ENCODE results near the gene PLB1. TPM values are rescaled to one million over a fixed set of nuclear protein-coding genes. Genes with fewer than 3 reads are reported as not detected.

Gene PLB1
- total RNA-seq, 2 experiments from 2014 or later, result 0.64 to 0.85 TPM

- CTCF ChIA-PET, result interaction anchor here (0.6 to 3.2 kb wide), 3 partner anchors 11 to 180 kb away, joined by 3 to 15 read pairs (median 14); no protein-coding TSS in a partner anchor
- Mint-ChIP-seq H3K4me1 (ENCODE audit: low read depth) (peaks cover 4% of the 10 kb centered on the region), H3K27ac (no peak overlapping the region), H3K36me3 (no peaks in the 10 kb centered on the region), H3K9me3 (no peaks in the 10 kb centered on the region), H3K27me3 (no peaks in the 10 kb centered on the region), H3K4me3 (no peak overlapping the region)
- no peak for DNase-seq
- POLR2A ChIA-PET, result no interaction called here
- intact Hi-C loops (cut with micrococcal nuclease), result no loop called here
These were observed 82.2 kb downstream of the PLB1 start for GRCh38 chr2:28577791-28578680.

DNA sequence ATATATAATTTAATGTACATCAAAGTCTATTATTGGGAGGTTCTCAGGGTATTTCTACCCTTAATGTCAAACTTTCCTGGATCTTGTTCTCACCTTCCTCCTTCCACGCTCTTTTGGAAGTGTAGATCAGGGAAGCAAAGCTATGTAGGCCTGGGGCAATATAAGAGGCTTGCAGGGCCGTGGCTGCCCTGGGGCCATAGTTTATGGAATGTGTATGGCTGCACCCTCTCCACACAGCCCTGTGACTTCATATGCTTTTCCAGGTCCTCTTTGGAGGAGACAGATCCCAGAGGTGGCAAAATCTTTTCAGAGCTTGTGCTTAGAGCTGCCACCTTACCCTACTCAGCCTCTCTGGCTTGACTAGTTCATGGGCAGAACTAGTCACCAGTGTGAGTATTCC is 82.9 kb downstream of the PLB1 start:
- H3K36me3 Mint-ChIP-seq, result no peaks in the 10 kb centered on the region
- ChIA-PET POLR2A (no interaction called here), CTCF (interaction anchor here (2.0 to 3.2 kb wide), 2 partner anchors 12 to 16 kb away, joined by 14 to 15 read pairs; no protein-coding TSS in a partner anchor)
- H3K4me1 Mint-ChIP-seq (ENCODE audit: low read depth), result peaks cover 8% of the 10 kb centered on the region
- H3K4me3 Mint-ChIP-seq, result no peak overlapping the region
- no peaks in the 10 kb centered on the region for H3K27me3 Mint-ChIP-seq
- H3K27ac Mint-ChIP-seq, result no peak overlapping the region
- intact Hi-C loops (cut with micrococcal nuclease), result no loop called here
- no peaks in the 10 kb centered on the region for H3K9me3 Mint-ChIP-seq
- no peak for DNase-seq

DNA sequence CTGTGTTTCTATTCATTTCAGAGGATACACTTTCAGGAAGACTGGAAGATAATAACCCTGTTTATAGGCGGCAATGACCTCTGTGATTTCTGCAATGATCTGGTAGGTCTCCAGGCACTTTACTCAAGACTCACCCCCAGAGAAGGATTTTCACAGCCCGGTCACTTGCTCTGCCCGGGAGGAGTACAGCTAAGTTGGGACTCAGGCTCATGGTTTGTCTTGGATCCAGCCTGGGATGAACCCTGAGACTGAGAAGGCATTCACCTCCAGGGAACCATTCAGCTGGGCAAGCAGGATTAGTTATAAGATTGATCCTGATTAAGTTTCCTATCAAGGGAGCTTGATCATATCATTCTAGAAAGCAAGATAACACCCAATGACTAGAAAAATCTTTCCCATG is 83.7 kb downstream of the PLB1 start:
- ChIA-PET POLR2A (no interaction called here), CTCF (interaction anchor here (1.7 to 3.2 kb wide), 3 partner anchors 13 to 15 kb away, joined by 10 to 15 read pairs (median 14); no protein-coding TSS in a partner anchor)
- no peak for DNase-seq
- no peak overlapping the region for H3K4me3 Mint-ChIP-seq
- H3K27me3 Mint-ChIP-seq, result no peaks in the 10 kb centered on the region
- no peak overlapping the region for H3K27ac Mint-ChIP-seq
- no peaks in the 10 kb centered on the region for H3K36me3 Mint-ChIP-seq
- intact Hi-C loops (cut with micrococcal nuclease), result no loop called here
- no peaks in the 10 kb centered on the region for H3K9me3 Mint-ChIP-seq
- H3K4me1 Mint-ChIP-seq (ENCODE audit: low read depth), result peaks cover 16% of the 10 kb centered on the region

GRCh38 chr2:28580078-28580477 is 84.2 kb downstream of the PLB1 start:
- no peaks in the 10 kb centered on the region for H3K27me3 Mint-ChIP-seq
- no peak overlapping the region for H3K27ac Mint-ChIP-seq
- H3K36me3 Mint-ChIP-seq, result no peaks in the 10 kb centered on the region
- H3K9me3 Mint-ChIP-seq, result no peaks in the 10 kb centered on the region
- peaks cover 19% of the 10 kb centered on the region for H3K4me1 Mint-ChIP-seq (ENCODE audit: low read depth)
- intact Hi-C loops (cut with micrococcal nuclease), result no loop called here
- DNase-seq, result no peak
- H3K4me3 Mint-ChIP-seq, result no peak overlapping the region
- CTCF ChIA-PET, result interaction anchor here (1.7 to 3.2 kb wide), 2 partner anchors 13 to 14 kb away, joined by 10 to 14 read pairs; no protein-coding TSS in a partner anchor
- POLR2A ChIA-PET, result no interaction called here

DNA sequence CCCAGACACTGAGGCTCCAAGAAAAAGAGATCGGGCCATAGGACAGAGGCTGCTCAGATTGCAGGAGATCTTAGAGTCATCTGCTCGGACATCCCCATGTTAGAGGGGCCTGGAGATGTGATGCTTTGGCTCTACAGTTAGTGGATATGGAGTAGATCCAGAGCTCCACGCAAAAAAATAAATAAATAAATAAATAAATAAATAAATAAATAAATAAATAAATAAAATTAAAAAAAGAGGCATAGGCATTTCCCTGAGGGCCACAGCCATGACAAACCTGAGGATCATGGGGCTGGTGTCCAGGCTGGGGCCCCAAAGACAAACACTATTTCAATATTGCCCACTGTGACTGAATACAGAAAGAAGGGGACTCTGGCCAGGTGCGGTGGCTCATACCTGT is 85.5 kb downstream of the PLB1 start:
- Mint-ChIP-seq H3K27me3 (no peaks in the 10 kb centered on the region), H3K36me3 (no peaks in the 10 kb centered on the region), H3K27ac (no peak overlapping the region), H3K4me3 (no peak overlapping the region), H3K4me1 (ENCODE audit: low read depth) (peaks cover 28% of the 10 kb centered on the region), H3K9me3 (no peaks in the 10 kb centered on the region)
- POLR2A ChIA-PET, result no interaction called here
- CTCF ChIA-PET, result interaction anchor here (1.7 to 3.2 kb wide), 2 partner anchors 13 to 14 kb away, joined by 10 to 14 read pairs; no protein-coding TSS in a partner anchor
- DNase-seq, result no peak
- intact Hi-C loops (cut with micrococcal nuclease), result no loop called here

- Mint-ChIP-seq H3K4me1 (ENCODE audit: low read depth) (peaks cover 34% of the 10 kb centered on the region), H3K9me3 (no peaks in the 10 kb centered on the region), H3K27ac (peak overlapping the region; percentile 18), H3K27me3 (no peaks in the 10 kb centered on the region), H3K4me3 (no peak overlapping the region), H3K36me3 (no peaks in the 10 kb centered on the region)
- intact Hi-C loops (cut with micrococcal nuclease), result no loop called here
- POLR2A ChIA-PET, result no interaction called here
- CTCF ChIA-PET, result interaction anchor here (2.6 to 5.4 kb wide), 2 partner anchors 13 to 16 kb away, joined by 6 to 41 read pairs; no protein-coding TSS in a partner anchor
- DNase-seq, result no peak
These were observed 86.3 kb downstream of the PLB1 start for GRCh38 chr2:28582152-28582551.

GRCh38 chr2:28582595-28582994 is 86.7 kb downstream of the PLB1 start:
- DNase-seq, result no peak
- Mint-ChIP-seq H3K27me3 (no peaks in the 10 kb centered on the region), H3K9me3 (no peaks in the 10 kb centered on the region), H3K36me3 (no peaks in the 10 kb centered on the region), H3K27ac (no peak overlapping the region), H3K4me1 (ENCODE audit: low read depth) (peaks cover 38% of the 10 kb centered on the region), H3K4me3 (no peak overlapping the region)
- ChIA-PET CTCF (interaction anchor here (2.6 to 5.4 kb wide), 2 partner anchors 12 to 16 kb away, joined by 6 to 41 read pairs; no protein-coding TSS in a partner anchor), POLR2A (no interaction called here)
- intact Hi-C loops (cut with micrococcal nuclease), result no loop called here

GRCh38 chr2:28583899-28584553 is 88.2 kb downstream of the PLB1 start:
- Mint-ChIP-seq H3K9me3 (no peaks in the 10 kb centered on the region), H3K4me1 (ENCODE audit: low read depth) (peaks cover 46% of the 10 kb centered on the region), H3K27ac (peak overlapping the region; percentile 78), H3K36me3 (peaks cover 1% of the 10 kb centered on the region), H3K27me3 (no peaks in the 10 kb centered on the region), H3K4me3 (peak overlapping the region; percentile 46)
- ChIA-PET POLR2A (interaction anchor here (1.3 to 1.6 kb wide), 3 partner anchors 11 to 167 kb away, joined by 4 to 10 read pairs (median 5); partner anchors contain the start of gene PPP1CB), CTCF (interaction anchor here (0.6 to 5.4 kb wide), 6 partner anchors 11 to 210 kb away, joined by 3 to 41 read pairs (median 4); partner anchors contain the start of gene PPP1CB)
- intact Hi-C loops (cut with micrococcal nuclease), result loop anchor here (1.0 to 2.0 kb wide), 2 partner anchors 18 to 167 kb away; partner anchors contain the start of gene PPP1CB
- peak; percentile 86 for DNase-seq

GRCh38 chr2:28586867-28587266 is 91.0 kb downstream of the PLB1 start:
- POLR2A ChIA-PET, result interaction anchor here (0.6 to 0.9 kb wide), 2 partner anchors 9 to 167 kb away, joined by 3 read pairs; no protein-coding TSS in a partner anchor

DNA sequence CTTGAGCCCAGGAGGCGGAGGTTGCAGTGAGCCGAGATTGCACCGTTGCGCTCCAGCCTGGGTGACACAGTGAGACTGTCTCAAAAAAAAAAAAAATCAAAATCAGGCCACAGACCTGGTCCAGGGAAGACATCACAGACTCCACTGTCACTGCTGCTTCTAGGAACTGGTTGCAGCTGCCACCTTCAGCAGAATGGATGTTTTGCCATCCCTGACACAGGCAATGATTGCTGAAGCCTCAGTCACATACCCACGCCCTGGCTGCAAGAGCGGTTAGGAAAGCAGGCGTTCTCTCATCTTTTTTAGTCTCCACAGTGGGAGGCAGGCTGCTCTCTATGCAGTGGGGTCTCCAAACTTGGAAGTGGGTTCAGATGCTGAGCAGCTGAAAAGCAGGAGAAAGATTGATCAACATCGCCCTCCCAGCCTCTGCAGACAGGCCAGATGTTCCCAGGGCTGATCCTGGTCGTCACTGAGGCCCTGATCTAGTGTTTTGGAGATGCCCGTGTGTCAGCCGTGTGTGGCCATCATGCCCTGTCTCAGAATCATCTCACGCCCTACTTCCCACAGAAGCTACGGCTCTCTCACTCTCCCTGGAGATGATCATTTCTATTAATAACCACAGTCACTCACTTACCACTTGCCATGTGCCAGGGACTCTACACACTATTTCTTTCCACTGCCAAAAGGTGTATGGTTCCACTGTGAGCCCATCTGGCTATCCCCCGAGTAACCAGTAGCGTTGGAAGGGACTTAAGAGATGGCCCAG is 91.8 kb downstream of the PLB1 start:
- Mint-ChIP-seq H3K4me3 (no peak overlapping the region), H3K27ac (no peak overlapping the region), H3K36me3 (peaks cover 1% of the 10 kb centered on the region), H3K9me3 (no peaks in the 10 kb centered on the region), H3K4me1 (ENCODE audit: low read depth) (peaks cover 46% of the 10 kb centered on the region), H3K27me3 (no peaks in the 10 kb centered on the region)
- CTCF ChIA-PET, result interaction anchor here (2.0 to 5.4 kb wide), 2 partner anchors 7 to 21 kb away, joined by 8 to 41 read pairs; no protein-coding TSS in a partner anchor
- intact Hi-C loops (cut with micrococcal nuclease), result no loop called here
- no peak for DNase-seq
- POLR2A ChIA-PET, result no interaction called here

More at GRCh38 chr2:28586867-28587266, 91.0 kb downstream of the PLB1 start:
- Mint-ChIP-seq H3K27ac (peak overlapping the region; percentile 28), H3K4me3 (no peak overlapping the region), H3K36me3 (peaks cover 1% of the 10 kb centered on the region), H3K9me3 (no peaks in the 10 kb centered on the region), H3K27me3 (no peaks in the 10 kb centered on the region), H3K4me1 (ENCODE audit: low read depth) (peaks cover 46% of the 10 kb centered on the region)
- peak; percentile 69 for DNase-seq
- CTCF ChIA-PET, result interaction anchor here (5.4 kb wide), 1 partner anchor 8 kb away, joined by 41 read pairs; no protein-coding TSS in a partner anchor
- intact Hi-C loops (cut with micrococcal nuclease), result no loop called here

- Mint-ChIP-seq H3K4me1 (ENCODE audit: low read depth) (peaks cover 46% of the 10 kb centered on the region), H3K36me3 (peaks cover 1% of the 10 kb centered on the region), H3K27ac (no peak overlapping the region), H3K27me3 (no peaks in the 10 kb centered on the region), H3K4me3 (no peak overlapping the region), H3K9me3 (no peaks in the 10 kb centered on the region)
- CTCF ChIA-PET, result interaction anchor here (2.0 kb wide), 1 partner anchor 21 kb away, joined by 8 read pairs; no protein-coding TSS in a partner anchor
- no peak for DNase-seq
- intact Hi-C loops (cut with micrococcal nuclease), result no loop called here
- POLR2A ChIA-PET, result no interaction called here
These were observed 92.4 kb downstream of the PLB1 start for GRCh38 chr2:28588292-28588670.
